GM21515 (cell line): Measurements from ENCODE around the gene DDIT4.

ENCODE experiments used
- ATAC-seq: cut with Tn5 transposase; IDR thresholded peaks from one replicate; pipeline ENCODE4 v1.9.1; 2021; ENCODE audit not compliant: unreplicated experiment

The DDIT4 gene

GRCh38 chr10:72315611-72316385 lies 42.1 kb downstream of the DDIT4 start:
- ATAC-seq, result no peak

- ATAC-seq, result no peak
Measured at GRCh38 chr10:72316386-72316700, 42.6 kb downstream of the DDIT4 start.

- no peak for ATAC-seq
Measured at GRCh38 chr10:72316748-72317435, 43.2 kb downstream of the DDIT4 start.

- ATAC-seq, result no peak
Measured at GRCh38 chr10:72318418-72319262, 44.9 kb downstream of the DDIT4 start.

GRCh38 chr10:72319416-72320254 lies 45.9 kb downstream of the DDIT4 start:
- peak; percentile 54 for ATAC-seq

GRCh38 chr10:72320676-72321247 lies 47.0 kb downstream of the DDIT4 start:
- peak; percentile 49 for ATAC-seq

- ATAC-seq, result no peak
Measured at GRCh38 chr10:72321248-72322029, 47.7 kb downstream of the DDIT4 start.

GRCh38 chr10:72322030-72322279 lies 48.2 kb downstream of the DDIT4 start:
- ATAC-seq, result no peak

GRCh38 chr10:72322280-72323058 lies 48.7 kb downstream of the DDIT4 start:
- no peak for ATAC-seq

GRCh38 chr10:72323108-72323749 lies 49.5 kb downstream of the DDIT4 start:
- ATAC-seq, result no peak

- no peak for ATAC-seq
Measured at GRCh38 chr10:72323771-72324191, 50.1 kb downstream of the DDIT4 start.
